GM12874 (cell line): ENCODE results near the gene ALG3.

Source experiments
- TF ChIP-seq, protein P1 (sequence below): IDR thresholded peaks from 2 replicates; pipeline ENCODE4 v1.5.1; 2011; ENCODE audit warnings: low read depth, mild to moderate bottlenecking, control low read depth, low read length, moderate library complexity; ENCODE audit not compliant: insufficient read depth

ALG3 gene

DNA sequence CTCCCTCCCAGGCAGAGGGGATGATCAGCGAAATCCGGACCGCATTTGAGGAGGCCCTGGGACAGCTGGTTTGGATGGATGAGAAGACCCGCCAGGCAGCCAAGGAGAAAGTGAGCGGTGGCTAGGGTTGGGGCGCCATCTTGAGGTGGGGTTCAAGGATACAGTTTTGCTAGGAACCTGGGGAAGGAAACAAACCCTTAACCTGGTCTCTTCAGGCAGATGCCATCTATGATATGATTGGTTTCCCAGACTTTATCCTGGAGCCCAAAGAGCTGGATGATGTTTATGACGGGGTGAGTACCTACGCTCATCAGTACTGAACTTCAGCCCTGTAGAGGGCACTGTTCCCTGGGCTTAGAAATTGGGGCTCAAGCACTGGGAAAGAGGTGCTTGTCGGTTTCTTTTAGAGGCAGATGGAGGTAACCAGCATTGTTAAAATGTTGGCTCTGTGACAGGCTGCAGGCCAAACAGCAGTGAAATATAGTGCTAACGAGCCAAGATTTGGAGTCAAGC is 40.7 kb upstream of the ALG3 start:
- TF ChIP-seq, protein P1, sequence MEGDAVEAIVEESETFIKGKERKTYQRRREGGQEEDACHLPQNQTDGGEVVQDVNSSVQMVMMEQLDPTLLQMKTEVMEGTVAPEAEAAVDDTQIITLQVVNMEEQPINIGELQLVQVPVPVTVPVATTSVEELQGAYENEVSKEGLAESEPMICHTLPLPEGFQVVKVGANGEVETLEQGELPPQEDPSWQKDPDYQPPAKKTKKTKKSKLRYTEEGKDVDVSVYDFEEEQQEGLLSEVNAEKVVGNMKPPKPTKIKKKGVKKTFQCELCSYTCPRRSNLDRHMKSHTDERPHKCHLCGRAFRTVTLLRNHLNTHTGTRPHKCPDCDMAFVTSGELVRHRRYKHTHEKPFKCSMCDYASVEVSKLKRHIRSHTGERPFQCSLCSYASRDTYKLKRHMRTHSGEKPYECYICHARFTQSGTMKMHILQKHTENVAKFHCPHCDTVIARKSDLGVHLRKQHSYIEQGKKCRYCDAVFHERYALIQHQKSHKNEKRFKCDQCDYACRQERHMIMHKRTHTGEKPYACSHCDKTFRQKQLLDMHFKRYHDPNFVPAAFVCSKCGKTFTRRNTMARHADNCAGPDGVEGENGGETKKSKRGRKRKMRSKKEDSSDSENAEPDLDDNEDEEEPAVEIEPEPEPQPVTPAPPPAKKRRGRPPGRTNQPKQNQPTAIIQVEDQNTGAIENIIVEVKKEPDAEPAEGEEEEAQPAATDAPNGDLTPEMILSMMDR: peak; percentile 72

DNA sequence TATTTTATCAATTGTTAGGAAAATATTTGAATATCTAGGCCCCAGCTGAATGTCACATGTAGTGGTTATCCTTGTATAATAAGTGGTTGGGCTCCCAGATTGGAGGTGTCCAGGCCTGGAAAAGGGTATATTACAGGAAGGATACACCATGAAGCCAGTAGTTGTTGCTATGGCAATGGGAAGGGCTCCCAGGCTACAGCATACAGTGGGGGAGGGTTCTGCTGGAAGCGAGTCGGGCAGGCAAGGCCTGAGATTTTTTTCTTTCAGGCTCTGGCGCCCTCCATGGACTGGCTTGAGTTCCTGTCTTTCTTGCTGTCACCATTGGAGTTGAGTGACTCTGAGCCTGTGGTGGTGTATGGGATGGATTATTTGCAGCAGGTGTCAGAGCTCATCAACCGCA is 35.9 kb upstream of the ALG3 start:
- TF ChIP-seq, protein P1: 0 out of 2 replicates have a peak, but pooled peaks have one; percentile 21

DNA sequence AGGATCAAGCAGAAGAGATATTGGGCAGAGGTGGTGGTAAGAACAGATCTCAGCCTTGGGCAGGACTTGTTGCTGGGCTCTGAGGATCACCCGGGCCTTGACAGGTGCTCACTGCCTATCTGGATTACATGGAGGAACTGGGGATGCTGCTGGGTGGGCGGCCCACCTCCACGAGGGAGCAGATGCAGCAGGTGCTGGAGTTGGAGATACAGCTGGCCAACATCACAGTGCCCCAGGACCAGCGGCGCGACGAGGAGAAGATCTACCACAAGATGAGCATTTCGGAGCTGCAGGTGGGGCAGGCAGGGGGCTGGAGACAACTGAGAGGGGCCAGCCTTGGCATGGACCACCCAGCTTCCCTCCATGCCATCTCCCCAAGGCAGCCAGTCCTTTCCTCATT is 34.9 kb upstream of the ALG3 start:
- TF ChIP-seq, protein P1: no peak

DNA sequence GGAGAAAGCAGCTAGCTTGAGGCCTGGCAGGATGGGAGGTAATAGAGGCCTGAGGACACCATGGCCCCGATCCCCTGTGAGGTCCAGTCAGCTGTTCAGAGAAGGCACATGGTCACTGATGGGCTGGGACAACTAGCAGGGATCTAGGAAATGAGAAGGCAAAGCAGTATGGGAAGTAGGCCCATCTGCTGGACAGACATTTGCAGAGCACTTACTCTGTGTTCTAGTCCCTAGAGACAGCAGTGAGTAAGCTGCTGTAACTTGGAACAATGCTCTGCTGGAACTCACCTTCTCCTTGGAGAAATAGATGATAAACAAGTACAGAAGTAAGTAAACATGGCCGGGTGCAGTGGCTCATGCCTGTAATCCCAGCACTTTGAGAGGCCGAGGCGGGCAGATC is 34.2 kb upstream of the ALG3 start:
- TF ChIP-seq, protein P1: no peak

DNA sequence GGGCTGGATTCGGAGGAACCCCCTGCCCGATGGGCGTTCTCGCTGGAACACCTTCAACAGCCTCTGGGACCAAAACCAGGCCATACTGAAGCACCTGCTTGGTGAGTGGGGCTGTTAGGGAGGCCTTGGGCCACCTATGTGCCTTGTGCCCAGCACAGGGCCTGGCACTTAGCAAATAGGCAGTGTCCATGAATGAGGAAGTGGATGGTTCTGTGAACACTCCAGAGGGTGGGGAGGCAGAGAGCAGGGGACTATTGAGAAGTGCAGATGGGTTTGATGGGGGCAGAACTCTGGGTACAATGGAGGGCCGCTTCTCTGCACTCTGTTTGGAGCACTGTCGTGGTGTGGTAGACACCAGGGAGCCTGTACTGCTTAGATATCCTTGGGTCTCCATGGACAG is 28.6 kb upstream of the ALG3 start:
- TF ChIP-seq, protein P1: no peak

DNA sequence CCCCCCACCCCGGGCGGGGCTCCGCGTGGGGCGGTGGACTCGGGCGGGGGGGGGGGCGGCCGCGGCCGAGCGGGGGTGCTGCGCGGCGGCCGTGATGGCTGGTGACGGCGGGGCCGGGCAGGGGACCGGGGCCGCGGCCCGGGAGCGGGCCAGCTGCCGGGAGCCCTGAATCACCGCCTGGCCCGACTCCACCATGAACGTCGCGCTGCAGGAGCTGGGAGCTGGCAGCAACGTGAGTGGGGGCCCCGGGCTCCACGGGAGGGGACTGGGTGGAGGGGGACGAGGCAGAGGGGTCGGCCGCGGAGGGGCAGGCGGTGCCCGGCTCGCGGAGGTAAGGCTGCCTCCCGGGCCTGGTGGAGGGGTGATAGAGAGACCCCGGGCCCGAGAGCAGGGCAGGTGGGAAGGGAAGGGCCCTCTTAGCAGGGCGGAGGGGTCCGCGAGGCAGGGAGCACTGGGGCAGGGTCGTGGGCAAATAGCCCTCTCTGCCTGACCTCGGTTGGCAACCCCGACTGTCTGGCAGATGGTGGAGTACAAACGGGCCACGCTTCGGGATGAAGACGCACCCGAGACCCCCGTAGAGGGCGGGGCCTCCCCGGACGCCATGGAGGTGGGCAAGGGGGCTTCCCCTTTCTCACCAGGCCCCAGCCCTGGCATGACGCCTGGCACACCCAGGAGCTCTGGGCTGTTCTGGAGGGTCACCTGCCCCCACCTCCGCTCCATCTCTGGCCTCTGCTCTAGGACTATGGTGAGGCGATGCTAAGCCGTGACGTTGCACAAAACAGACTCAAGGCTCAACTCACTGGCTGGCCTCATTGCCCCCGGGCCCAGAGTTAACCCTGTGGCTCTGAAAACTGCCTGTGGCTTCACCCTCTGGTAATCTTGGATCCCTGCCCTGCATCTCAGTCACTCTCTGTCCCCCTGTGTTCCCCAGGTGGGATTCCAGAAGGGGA is 27.5 kb upstream of the ALG3 start, which contains the start of gene ECE2:
Gene ECE2, plus strand, starts transcription at position 62 of the 950 bp plus-strand sequence. Its CDS starts 132 bp downstream, at position 194.
- TF ChIP-seq, protein P1: no peak

DNA sequence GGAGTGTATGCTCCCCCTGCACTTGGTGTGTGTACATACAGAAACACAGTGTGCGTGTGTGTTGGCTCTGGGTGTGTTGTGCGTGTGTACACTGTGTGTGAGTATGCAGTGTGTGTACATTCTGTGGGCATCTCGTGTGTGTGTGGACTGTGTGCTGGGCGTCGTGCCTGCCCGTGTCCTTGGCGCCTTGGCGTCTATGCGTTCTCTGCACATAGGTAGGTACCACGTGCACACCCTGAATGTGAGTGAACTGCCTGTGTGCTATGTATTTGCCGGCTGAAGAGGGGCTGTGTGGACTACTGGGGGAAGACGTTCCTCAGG is 26.6 kb upstream of the ALG3 start:
- TF ChIP-seq, protein P1: no peak
